ENCODE data around the gene SYT9.
A peak's percentile ranks its signal among the peaks of the same experiment; 100 is the strongest.

The SYT9 gene

GRCh38 chr11:7484131-7484530, 232.4 kb downstream of the SYT9 start:
- DNase-seq, result no peak

GRCh38 chr11:7484645-7485044, 232.9 kb downstream of the SYT9 start:
- DNase-seq, result no peak

DNA sequence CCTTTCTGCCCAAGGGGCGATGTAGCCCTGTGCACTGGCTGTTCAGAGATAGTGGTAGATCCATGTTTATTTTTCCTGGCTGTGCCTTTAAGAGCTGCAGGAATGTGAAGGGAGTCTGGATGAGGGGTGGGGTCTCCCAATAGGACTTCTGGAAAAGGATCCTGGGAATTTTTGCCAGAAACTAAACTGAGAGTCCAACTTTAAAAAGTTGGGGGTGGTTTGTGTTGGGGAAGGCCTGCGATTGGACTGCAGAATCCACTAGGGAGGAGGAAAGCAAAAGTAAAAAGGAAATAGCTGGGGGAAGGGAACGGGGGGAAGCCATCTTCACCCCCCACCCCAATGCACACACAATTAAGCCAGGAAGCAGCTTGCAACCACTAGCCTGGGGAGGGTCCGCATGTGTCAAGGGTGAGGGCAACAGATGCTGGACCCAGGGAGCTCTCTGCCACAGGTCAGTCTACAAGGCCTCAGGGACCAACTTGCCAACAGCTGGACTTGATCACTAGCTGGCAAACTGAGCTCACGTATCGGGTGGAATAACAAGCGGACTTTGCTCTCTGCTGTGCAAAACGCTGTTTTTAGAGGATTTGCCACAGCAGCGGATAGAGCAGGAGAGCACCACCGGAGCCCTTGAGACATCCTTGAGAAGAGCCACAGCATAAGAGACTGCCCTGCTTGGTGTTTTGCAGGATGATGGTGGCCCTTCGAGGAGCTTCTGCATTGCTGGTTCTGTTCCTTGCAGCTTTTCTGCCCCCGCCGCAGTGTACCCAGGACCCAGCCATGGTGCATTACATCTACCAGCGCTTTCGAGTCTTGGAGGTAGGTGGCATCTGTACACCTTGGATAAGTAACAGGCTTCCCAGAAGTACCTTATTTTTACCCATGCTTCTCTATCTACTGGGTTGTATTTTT, 233.7 kb downstream of the SYT9 start, which contains the start of gene OLFML1:
Gene OLFML1, plus strand, starts transcription at position 321 of the 912 bp plus-strand sequence. Its CDS starts 370 bp downstream, at position 691.
- DNase-seq, result no peak

GRCh38 chr11:7486098-7486780, 234.5 kb downstream of the SYT9 start:
- DNase-seq, result no peak

GRCh38 chr11:7486781-7487140, 235.1 kb downstream of the SYT9 start:
- DNase-seq, result no peak

DNA sequence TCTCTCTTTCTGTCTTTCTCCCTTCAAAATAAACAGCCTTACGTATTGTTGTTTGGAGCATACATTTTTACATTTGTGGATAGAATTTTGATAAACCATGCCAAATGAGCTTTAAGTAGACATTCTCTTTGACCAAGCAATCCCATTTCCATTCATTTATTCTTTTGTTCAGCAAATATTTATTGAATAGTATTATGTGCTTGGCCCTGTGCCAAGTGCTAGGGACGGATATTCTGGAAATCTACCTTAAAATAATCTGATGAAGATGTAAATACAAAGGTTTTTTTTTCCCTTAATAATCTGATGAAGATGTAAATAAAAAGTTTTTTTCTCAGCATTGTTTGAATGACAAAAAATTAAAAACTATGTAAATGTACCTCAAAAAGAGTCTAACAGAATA, 235.7 kb downstream of the SYT9 start:
- DNase-seq, result no peak

DNA sequence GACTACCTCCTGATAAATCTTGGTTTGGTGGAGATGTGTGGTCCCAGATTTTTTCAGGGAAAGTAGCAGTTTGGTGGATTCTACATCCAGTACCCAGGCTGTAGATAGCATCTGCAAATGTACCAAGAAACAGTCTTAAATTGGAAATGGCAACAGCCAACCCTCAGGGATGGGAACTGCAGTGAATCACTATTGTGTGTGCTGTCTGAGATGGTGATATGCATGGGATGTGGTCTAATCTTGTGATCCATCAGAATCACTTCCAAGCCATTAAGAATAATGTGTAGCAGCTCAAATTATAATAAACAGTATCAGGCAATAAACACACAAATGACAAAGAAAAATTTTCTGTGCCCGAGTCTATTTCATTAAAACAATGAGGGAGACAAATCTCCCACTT, 237.0 kb downstream of the SYT9 start:
- DNase-seq, result no peak

DNA sequence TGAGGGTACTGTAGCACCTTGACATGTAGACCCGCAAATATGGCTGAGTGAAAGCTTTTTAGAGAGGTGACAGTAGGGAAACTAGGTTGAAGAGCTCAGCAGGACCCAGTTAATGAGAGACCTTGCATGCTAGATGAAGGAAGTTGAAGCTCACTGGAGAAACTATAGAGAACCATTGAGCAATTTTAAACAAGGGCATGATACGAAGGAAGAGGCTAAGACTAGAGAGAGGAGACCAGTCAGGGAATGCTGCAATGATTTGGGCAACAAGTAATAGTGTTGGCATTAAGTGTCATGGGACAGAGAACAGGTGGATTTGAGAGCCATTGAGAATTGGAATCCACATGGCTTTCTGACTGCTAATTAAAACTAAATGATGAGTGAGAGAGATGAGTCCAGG, 237.7 kb downstream of the SYT9 start:
- no peak for DNase-seq

DNA sequence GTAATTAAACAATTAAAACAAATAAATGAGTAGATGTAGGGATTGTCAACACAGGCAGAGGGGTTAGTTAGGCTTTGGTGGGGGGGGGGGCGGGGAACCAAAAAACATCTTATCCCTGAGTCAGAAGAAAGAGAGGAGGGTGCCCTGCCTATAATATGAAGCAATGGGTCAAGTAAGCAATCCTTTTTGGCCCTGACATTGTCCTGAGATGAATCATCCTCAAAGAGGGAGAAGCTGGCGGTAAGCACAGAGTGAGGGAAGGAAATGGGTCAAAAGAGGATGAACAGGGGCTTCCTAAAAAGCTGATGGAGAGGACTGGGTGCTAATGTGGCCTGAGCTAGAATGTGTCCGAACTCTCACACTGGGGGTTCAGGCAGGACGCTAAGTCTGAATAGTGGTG, 238.3 kb downstream of the SYT9 start:
- no peak for DNase-seq

DNA sequence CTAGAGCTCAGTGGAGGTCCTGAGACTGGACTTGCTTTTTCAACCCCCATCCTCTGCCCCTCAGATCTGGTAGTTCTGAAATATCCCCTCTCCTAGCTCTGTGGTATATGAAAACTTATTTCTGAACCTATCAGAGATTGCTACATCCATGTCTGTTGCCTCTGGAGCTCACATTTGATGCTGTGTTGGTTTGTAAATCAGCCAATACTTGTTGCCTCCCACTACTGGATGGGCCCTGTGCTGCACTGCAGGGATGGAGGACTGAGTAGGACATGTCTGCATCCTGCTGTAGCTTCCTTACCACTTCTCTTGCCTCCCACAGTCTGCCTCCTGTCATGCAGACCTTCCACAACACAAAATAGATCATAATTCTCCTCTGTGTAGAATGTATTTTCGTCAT, 238.8 kb downstream of the SYT9 start:
- no peak for DNase-seq

DNA sequence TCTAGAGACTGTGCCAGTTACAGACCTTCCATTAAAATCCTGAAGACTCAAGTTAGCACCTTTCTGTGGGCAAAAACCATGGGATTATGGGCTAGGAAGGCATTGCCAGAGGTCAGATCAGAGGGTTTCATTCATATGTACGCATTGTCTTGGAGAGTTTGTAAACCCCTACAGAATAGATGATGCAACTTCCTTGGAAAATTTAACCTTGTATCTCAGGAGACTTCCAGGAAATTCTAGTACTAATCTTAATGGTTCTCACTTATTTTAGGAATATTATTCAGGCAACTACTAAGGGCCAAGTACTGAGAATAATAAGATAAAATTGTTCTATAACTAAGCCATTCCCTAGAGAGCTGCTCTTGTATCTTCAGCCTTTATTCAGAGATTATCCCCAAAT, 240.5 kb downstream of the SYT9 start:
- no peak for DNase-seq

DNA sequence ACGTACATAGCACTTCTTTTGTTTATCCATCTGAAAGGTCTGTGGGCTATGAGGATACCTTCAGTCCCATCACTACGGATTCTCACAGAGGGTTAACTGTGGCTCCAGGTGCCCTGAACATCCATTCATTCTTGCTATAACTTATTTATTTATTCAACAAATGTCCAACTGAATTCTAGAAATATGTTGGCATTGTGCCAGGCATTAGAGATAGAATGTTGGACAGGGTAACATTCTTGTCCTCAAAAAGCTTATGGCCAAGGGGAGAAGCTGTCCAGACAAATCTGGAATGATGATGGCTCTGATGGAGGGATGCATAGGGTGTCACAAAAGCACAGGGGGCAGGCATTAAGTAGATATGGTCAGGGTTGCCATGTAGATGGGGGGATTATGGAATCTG, 242.0 kb downstream of the SYT9 start:
- DNase-seq, result no peak

DNA sequence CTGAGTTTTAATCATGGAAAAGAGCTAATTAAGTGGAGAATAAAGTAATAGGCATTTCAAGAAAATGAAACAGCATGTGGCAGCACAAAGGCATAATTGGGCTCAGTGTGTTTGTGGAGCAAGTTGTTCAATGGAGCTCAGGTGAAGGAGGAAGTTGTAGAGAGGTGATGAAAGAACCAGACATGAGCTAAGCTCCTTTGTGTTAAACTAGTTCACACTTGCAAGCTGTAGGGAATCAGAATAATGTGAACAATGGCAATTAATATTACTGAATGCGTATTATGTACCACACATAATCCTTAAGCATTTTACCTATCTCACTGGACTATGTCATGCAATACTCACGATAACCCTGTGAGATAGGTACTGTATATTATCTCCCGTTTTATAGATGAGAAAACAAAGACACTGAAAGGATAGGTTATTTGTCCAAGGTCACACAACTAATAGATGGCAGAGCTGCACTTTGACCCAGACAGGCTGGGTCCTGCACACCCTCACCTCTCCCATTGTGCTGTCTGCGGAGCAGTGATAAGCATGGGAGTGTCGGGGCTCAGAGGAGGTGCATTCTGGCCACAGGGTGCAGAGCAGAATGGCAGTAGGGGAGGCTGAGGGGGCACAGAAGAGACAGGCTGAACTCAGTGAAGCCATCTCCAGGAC, 242.5 kb downstream of the SYT9 start:
- DNase-seq, result no peak

DNA sequence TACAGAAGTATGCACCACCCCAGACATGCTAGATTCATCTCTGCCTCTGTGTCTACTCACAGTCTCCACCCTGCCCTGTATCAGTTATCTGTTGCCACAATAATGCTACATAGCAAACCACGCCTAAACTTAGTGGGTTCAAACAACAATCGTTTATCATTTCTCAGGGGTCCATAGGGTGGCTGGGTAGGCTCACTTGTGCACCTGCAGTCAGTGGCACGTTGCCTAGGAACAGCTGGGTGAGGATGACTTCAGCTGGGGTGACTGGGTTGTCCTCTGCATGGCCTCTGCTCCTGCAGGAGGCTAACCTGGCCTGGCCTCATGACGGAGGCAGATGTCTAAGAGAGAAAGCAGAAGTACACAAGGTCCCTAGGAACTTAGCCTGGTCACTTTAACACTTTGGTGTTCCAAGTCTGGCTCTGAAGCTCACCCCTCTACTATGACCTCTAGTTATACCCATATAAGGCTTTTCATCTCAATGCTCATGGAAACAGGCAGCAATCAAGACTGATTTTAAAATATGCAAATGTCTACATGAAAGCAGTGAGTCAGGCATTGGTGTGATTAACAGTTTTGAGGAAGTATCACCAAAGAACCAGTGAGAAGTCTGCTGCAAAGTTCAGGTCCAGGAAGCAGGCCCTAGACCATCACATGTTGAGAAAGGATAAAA, 244.3 kb downstream of the SYT9 start:
- no peak for DNase-seq

- no peak for DNase-seq
Observed at GRCh38 chr11:7498193-7498592, 246.5 kb downstream of the SYT9 start.

DNA sequence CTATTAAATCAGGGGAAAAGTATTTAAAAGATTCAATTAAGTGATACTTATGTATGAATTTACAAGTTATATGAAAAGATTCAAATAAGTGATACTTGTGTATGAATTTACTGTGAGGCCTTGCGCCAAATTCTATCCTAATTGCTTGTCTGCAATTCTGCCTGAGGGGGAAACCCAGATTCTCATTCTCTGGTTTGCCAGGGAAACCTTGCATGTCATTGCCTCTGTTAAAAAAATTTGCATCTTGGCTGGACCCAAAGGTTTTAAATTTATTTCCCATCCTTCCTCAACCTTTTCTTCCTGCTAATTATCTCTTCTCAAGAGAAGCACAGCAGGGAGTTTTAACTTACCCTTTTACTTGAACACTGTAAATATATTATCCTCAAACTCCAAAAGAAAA, 247.4 kb downstream of the SYT9 start:
- no peak for DNase-seq

GRCh38 chr11:7500251-7500650, 248.5 kb downstream of the SYT9 start:
- DNase-seq, result no peak

DNA sequence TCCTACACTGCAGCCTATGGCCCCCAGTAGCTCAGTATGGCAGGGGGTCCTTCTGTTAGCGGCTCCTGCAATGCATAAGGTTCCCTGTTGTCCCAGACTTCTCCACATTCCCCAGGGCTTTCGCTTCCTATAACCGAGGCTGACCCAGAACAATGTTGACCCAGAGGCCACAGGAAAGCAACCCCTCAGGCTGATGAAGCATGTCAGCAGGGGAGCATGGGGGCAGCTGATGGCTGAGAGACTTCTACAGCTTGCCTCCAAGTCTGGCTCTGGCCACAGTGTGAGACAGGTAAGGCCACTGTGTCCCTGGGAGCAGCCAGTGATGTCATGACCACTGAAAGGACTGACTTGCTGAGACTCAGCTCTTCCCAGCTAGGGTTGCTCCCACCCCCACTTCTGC, 249.5 kb downstream of the SYT9 start:
- no peak for DNase-seq

DNA sequence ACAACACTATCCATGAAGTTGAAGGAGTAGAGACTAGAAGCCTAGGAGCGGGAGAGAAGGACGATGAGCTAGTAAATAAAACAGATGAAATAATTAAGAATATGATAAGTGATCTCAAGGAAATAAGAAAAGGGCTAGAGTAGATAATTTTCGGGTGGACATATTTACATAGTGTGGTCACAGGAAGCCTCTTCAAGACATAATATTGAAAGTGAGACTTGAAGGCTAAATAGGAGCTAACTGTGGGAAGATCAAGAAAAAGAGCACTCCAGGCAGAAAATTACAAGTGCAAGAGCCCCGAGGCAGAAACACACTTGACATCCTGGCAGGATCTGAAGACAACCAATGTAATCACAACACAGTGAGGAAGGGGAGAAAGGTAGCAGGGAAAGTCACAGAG, 250.2 kb downstream of the SYT9 start:
- DNase-seq, result no peak

- no peak for DNase-seq
Observed at GRCh38 chr11:7506243-7506642, 254.5 kb downstream of the SYT9 start.

GRCh38 chr11:7508087-7508486, 256.4 kb downstream of the SYT9 start:
- DNase-seq, result no peak

DNA sequence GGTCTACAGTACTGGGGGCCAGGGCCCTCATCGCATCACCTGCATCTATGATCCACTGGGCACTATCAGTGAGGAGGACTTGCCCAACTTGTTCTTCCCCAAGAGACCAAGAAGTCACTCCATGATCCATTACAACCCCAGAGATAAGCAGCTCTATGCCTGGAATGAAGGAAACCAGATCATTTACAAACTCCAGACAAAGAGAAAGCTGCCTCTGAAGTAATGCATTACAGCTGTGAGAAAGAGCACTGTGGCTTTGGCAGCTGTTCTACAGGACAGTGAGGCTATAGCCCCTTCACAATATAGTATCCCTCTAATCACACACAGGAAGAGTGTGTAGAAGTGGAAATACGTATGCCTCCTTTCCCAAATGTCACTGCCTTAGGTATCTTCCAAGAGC, 258.3 kb downstream of the SYT9 start:
- DNase-seq, result no peak

GRCh38 chr11:7511401-7511800, 259.7 kb downstream of the SYT9 start:
- peak; percentile 87 for DNase-seq

Data from NCI-H345 (cell line).